Measurements from ENCODE around the gene USP47.
A peak's percentile ranks its signal among the peaks of the same experiment; 100 is the strongest.

USP47 gene

GRCh38 chr11:11923828-11924227 lies 82.1 kb downstream of the USP47 start:
- Histone ChIP-seq H4K20me1 (ENCODE audit: control insufficient read depth, insufficient read depth, low read depth, low read length) (no peaks in the 10 kb centered on the region), H3K79me2 (ENCODE audit: control insufficient read depth, low read length) (no peaks in the 10 kb centered on the region), H3K27ac (ENCODE audit: low read depth, low read length) (no peak overlapping the region), H3F3A (ENCODE audit: control insufficient read depth, insufficient read depth) (0 out of 2 replicates have a peak, but pooled peaks cover 2% of the 10 kb centered on the region), H3K4me3 (ENCODE audit: low read length) (no peak overlapping the region), H3K36me3 (ENCODE audit: control insufficient read depth, low read length) (peaks cover 21% of the 10 kb centered on the region), H3K27me3 (ENCODE audit: control insufficient read depth, low read length) (no peaks in the 10 kb centered on the region), H3K4me2 (ENCODE audit: low read length) (no peak overlapping the region), H3K9me3 (ENCODE audit: control insufficient read depth, insufficient read depth, low read length) (no peaks in the 10 kb centered on the region), H3K4me1 (ENCODE audit: control insufficient read depth, low read length) (peaks cover 10% of the 10 kb centered on the region), H3K9me2 (replicated peaks; ENCODE audit: control insufficient read depth, low read length) (no peaks in the 10 kb centered on the region)
- TF ChIP-seq CTCF (IDR thresholded peaks at IDR 0.05; ENCODE audit: low read depth, low read length, poor library complexity, severe bottlenecking) (no peak), EZH2phosphoT487 (IDR thresholded peaks at IDR 0.05; ENCODE audit: borderline replicate concordance, low read length) (no peak)

- Histone ChIP-seq H3K9me2 (replicated peaks; ENCODE audit: control insufficient read depth, low read length) (no peaks in the 10 kb centered on the region), H3K9me3 (ENCODE audit: control insufficient read depth, insufficient read depth, low read length) (no peaks in the 10 kb centered on the region), H3K4me1 (ENCODE audit: control insufficient read depth, low read length) (peaks cover 10% of the 10 kb centered on the region), H3K79me2 (ENCODE audit: control insufficient read depth, low read length) (no peaks in the 10 kb centered on the region), H3F3A (ENCODE audit: control insufficient read depth, insufficient read depth) (0 out of 2 replicates have a peak, but pooled peaks cover 2% of the 10 kb centered on the region), H3K27me3 (ENCODE audit: control insufficient read depth, low read length) (no peaks in the 10 kb centered on the region), H4K20me1 (ENCODE audit: control insufficient read depth, insufficient read depth, low read depth, low read length) (no peaks in the 10 kb centered on the region), H3K36me3 (ENCODE audit: control insufficient read depth, low read length) (peaks cover 47% of the 10 kb centered on the region), H3K4me3 (ENCODE audit: low read length) (no peak overlapping the region), H3K27ac (ENCODE audit: low read depth, low read length) (no peak overlapping the region), H3K4me2 (ENCODE audit: low read length) (no peak overlapping the region)
- no peak for TF ChIP-seq CTCF (IDR thresholded peaks at IDR 0.05; ENCODE audit: low read depth, low read length, poor library complexity, severe bottlenecking)
Observed at GRCh38 chr11:11929920-11930319, 88.1 kb downstream of the USP47 start.

- H3K4me3 ChIP-seq (ENCODE audit: low read length): no peak overlapping the region
- H3K4me1 ChIP-seq (ENCODE audit: control insufficient read depth, low read length): peaks cover 1% of the 10 kb centered on the region
- H3K9me2 ChIP-seq (replicated peaks; ENCODE audit: control insufficient read depth, low read length): no peaks in the 10 kb centered on the region
- H4K20me1 ChIP-seq (ENCODE audit: control insufficient read depth, insufficient read depth, low read depth, low read length): no peaks in the 10 kb centered on the region
- 0 out of 2 replicates have a peak, but pooled peaks cover 2% of the 10 kb centered on the region for H3F3A ChIP-seq (ENCODE audit: control insufficient read depth, insufficient read depth)
- H3K79me2 ChIP-seq (ENCODE audit: control insufficient read depth, low read length): no peaks in the 10 kb centered on the region
- no peaks in the 10 kb centered on the region for H3K9me3 ChIP-seq (ENCODE audit: control insufficient read depth, insufficient read depth, low read length)
- TF ChIP-seq CTCF (IDR thresholded peaks at IDR 0.05; ENCODE audit: low read depth, low read length, poor library complexity, severe bottlenecking): peak; percentile 67
- TF ChIP-seq EZH2phosphoT487 (IDR thresholded peaks at IDR 0.05; ENCODE audit: borderline replicate concordance, low read length): no peak
- peaks cover 45% of the 10 kb centered on the region for H3K36me3 ChIP-seq (ENCODE audit: control insufficient read depth, low read length)
- no peaks in the 10 kb centered on the region for H3K27me3 ChIP-seq (ENCODE audit: control insufficient read depth, low read length)
- no peak overlapping the region for H3K27ac ChIP-seq (ENCODE audit: low read depth, low read length)
- no peak overlapping the region for H3K4me2 ChIP-seq (ENCODE audit: low read length)
Observed at GRCh38 chr11:11931461-11932055, 89.8 kb downstream of the USP47 start.

All from DOHH2 (cell line).